Ectodermal cell (in vitro differentiated cells): Measurements from ENCODE around the gene MAD1L1.

Experiments
- H3K27ac ChIP-seq: 2 replicates; pipeline ENCODE4 v1.7.0; 2013; ENCODE audit warnings: mild to moderate bottlenecking, low read depth, low read length; ENCODE audit not compliant: insufficient read depth, poor library complexity, severe bottlenecking
- H3K27me3 ChIP-seq: 2 replicates; pipeline ENCODE4 v1.7.0; 2013; ENCODE audit warnings: mild to moderate bottlenecking, low read length; ENCODE audit not compliant: insufficient read depth, control insufficient read depth, poor library complexity, severe bottlenecking
- H3K36me3 ChIP-seq: one replicate; pipeline ENCODE4 v1.7.0; 2013; ENCODE audit warnings: low read length; ENCODE audit not compliant: control insufficient read depth, insufficient read depth
- H3K4me1 ChIP-seq: one replicate; pipeline ENCODE4 v1.7.0; 2013; ENCODE audit warnings: low read length; ENCODE audit not compliant: control insufficient read depth, insufficient read depth
- H3K4me3 ChIP-seq: 2 replicates; pipeline ENCODE4 v1.7.0; 2013; ENCODE audit warnings: low read depth, low read length, control low read depth; ENCODE audit not compliant: insufficient read depth
- H3K9me3 ChIP-seq: 2 replicates; pipeline ENCODE4 v1.7.0; 2013; ENCODE audit warnings: mild to moderate bottlenecking, low read length, moderate library complexity; ENCODE audit not compliant: control insufficient read depth
- WGBS, 2 experiments: methylation state at CpG; one replicate each; pipeline ENCODE4 v1.1.7; 2013; ENCODE audit warnings: missing lambda C conversion rate in 2 of 2; 5-methylcytosine and 5-hydroxymethylcytosine counted together

MAD1L1 gene

DNA sequence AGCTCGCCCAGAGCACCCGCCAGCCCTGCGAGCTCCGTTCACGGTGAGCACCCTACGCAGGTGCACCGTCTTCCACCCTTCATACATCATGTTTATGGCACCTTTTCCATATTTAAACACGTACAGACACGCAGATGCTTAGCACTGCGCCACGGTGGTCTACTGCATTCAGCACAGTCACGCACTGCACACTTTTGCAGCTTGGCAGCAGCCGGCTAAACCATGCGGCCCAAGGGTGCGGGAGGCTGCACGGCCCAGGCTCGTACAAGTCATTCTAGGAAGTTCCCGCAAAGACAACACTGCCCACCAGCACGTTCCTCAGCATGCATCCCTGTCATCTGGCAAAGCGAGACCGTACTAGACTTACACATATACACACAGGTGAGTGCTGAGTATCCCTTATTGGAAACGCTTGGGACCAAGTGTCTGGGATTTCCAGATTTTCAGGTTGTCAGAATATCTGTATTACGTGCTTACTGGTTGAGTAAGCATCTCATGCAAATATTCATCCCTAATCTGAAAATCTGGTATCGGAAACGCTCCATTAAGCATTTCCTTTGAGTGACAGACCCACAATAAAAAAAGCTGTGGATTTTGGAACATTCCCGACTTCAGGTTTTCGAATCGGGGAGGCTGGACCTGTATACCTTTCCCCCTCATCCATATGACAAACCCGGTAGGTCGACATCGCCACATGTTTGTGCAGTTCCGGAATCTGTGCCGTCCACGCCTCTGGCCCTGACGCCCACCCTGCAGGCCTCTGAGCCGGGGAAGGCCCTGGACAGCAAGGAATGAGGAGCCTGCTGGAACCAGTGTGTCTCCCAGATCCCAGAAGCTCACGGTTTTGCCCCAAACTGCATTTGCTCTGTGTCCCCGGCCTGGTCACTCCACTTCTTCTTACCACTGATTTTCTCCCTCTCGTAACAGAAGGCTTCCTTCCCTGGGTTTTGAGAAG lies 340.5 kb downstream of the MAD1L1 start:
- WGBS, 2 experiments, result 94 to 95% methylated on average over 38 to 39 of the region's 39 CpGs
- peaks cover 13% of the 10 kb centered on the region for H3K36me3 ChIP-seq
- peaks cover 9% of the 10 kb centered on the region for H3K4me1 ChIP-seq
- no peaks in the 10 kb centered on the region for H3K9me3 ChIP-seq
- H3K27me3 ChIP-seq, result no peaks in the 10 kb centered on the region
- no peak overlapping the region for H3K4me3 ChIP-seq
- no peak overlapping the region for H3K27ac ChIP-seq

DNA sequence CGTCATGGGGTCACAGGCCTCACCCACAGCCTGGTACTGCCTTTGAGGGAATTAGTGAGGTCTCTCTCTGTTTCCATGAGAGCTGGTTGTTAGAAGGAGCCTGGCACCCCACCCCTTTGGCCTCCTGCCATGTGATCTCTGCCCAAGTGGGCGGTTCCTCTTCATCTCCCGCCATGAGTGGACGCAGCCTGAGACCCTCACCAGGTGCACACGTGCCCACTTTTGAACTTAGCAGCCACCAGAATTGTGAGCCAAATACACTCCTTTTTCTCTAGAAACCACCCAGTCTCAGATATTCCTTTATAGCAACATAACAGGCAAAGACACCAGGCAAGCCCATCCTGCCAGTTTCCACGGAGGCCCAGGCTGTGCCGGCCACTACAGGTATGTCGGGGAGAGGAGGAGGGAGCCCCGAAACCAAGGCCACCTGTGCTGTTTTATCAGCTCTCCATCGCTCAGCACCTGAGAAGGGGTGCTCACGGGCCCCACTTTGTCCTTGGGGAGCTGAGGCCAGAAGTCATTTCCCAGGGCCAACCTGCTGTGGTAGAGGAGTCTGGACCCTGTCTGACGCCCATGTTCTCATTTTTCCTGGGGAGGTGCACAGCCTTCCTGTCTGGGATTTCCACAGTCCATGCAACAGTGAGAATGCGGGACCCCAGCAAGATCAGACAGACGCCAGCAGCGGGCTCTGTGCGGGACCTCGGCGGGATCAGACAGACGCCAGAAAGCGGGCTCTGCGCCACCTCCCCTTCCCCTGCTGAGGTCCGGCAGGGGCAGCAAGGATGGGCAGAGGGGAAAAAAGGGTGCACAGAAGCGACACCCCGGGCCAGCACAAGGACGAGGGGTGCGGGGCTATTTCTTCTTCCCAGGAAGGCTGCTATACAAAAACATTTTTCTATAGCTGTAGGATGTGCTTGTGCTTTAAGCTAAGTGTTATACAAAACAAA lies 342.2 kb downstream of the MAD1L1 start:
- WGBS, 2 experiments, result 95 to 96% methylated on average over 25 to 26 of the region's 26 CpGs

GRCh38 chr7:1889556-1890181 lies 343.1 kb downstream of the MAD1L1 start:
- Histone ChIP-seq H3K4me3 (no peak overlapping the region), H3K4me1 (peaks cover 5% of the 10 kb centered on the region), H3K9me3 (no peaks in the 10 kb centered on the region), H3K36me3 (peaks cover 14% of the 10 kb centered on the region), H3K27ac (no peak overlapping the region), H3K27me3 (no peaks in the 10 kb centered on the region)
- 94 to 95% methylated on average over 12 of the region's 12 CpGs for WGBS, 2 experiments

More for the DNA sequence above, 342.2 kb downstream of the MAD1L1 start:
- peaks cover 14% of the 10 kb centered on the region for H3K36me3 ChIP-seq
- peaks cover 5% of the 10 kb centered on the region for H3K4me1 ChIP-seq
- H3K4me3 ChIP-seq, result no peak overlapping the region
- H3K9me3 ChIP-seq, result no peaks in the 10 kb centered on the region
- no peak overlapping the region for H3K27ac ChIP-seq
- H3K27me3 ChIP-seq, result no peaks in the 10 kb centered on the region

DNA sequence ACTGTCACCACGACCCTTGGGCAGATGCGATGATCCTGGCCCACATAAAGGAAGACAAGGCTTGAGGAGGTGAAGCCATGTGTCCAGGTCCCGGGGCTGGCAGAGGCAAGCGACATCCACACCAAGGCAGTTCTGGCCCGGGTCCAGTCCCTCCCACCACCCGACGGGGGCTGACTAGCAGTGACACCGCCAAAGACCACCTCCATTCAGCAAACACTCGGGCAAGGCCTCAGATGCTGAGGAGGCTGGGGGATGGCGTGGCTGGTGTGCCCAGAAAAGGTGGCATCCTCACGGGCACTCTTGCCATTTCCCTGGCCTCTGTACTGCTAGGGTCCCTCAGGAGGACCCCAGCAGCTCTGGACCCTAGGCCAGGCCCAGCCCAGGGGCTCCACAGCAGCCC lies 343.7 kb downstream of the MAD1L1 start:
- 95 to 96% methylated on average over 11 of the region's 11 CpGs for WGBS, 2 experiments
- no peak overlapping the region for H3K4me3 ChIP-seq
- no peak overlapping the region for H3K27ac ChIP-seq
- H3K4me1 ChIP-seq, result peaks cover 5% of the 10 kb centered on the region
- H3K9me3 ChIP-seq, result no peaks in the 10 kb centered on the region
- H3K27me3 ChIP-seq, result no peaks in the 10 kb centered on the region
- peaks cover 14% of the 10 kb centered on the region for H3K36me3 ChIP-seq

GRCh38 chr7:1888425-1888824 lies 344.3 kb downstream of the MAD1L1 start:
- no peak overlapping the region for H3K4me3 ChIP-seq
- no peaks in the 10 kb centered on the region for H3K9me3 ChIP-seq
- no peaks in the 10 kb centered on the region for H3K27me3 ChIP-seq
- no peak overlapping the region for H3K27ac ChIP-seq
- peaks cover 6% of the 10 kb centered on the region for H3K4me1 ChIP-seq
- H3K36me3 ChIP-seq, result peaks cover 14% of the 10 kb centered on the region
- WGBS, 2 experiments, result 97 to 98% methylated on average over 12 of the region's 12 CpGs

GRCh38 chr7:1887251-1887650 lies 345.5 kb downstream of the MAD1L1 start:
- 94% methylated on average over 10 of the region's 10 CpGs for WGBS, 2 experiments
- H3K4me3 ChIP-seq, result no peak overlapping the region

GRCh38 chr7:1886361-1887064 lies 346.2 kb downstream of the MAD1L1 start:
- H3K27me3 ChIP-seq, result no peaks in the 10 kb centered on the region
- H3K4me1 ChIP-seq, result peaks cover 7% of the 10 kb centered on the region
- H3K4me3 ChIP-seq, result no peak overlapping the region
- H3K27ac ChIP-seq, result no peak overlapping the region
- H3K36me3 ChIP-seq, result peaks cover 14% of the 10 kb centered on the region
- WGBS, 2 experiments, result 95 to 97% methylated on average over 19 of the region's 19 CpGs
- H3K9me3 ChIP-seq, result no peaks in the 10 kb centered on the region

More at GRCh38 chr7:1887251-1887650, 345.5 kb downstream of the MAD1L1 start:
- Histone ChIP-seq H3K27ac (no peak overlapping the region), H3K4me1 (peaks cover 7% of the 10 kb centered on the region), H3K27me3 (no peaks in the 10 kb centered on the region), H3K36me3 (peaks cover 14% of the 10 kb centered on the region), H3K9me3 (no peaks in the 10 kb centered on the region)

DNA sequence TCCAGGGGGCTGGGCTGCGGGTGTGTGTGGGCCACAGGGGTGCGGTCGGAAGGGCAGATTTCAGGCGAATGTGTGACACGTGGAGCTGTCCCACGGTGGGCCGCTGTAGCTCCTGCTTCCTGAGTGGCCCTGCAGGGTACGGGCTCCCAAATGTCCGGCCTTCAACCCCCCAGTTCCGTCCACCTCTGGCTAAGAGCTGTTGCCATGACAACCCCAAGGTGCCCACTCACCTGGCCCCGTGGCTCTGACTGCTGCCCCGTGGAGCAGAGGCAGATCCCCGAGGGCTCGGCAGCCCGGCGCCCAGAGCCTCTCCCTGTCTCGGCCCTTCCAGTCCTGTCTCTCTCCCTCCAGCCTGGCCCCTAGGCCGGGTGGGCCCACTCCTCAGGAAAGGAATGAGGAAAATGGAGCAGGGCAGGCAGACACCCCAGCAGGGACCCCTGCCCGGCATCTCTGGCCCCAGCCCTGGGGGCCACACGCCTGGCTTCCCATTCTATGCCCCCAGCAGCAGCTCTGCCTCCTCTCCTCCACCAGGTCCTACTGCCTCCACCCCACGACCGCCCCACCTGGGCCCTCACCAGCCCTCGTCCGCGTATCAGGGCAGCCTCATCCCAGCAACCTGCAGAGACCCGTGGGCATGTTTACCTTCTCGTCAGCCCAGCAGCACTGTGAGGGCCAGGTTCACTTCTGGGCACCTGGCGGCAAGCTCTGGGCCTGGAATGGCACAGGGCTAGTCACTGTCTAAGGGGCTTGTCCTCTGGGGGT lies 347.1 kb downstream of the MAD1L1 start:
- Histone ChIP-seq H3K27me3 (no peaks in the 10 kb centered on the region), H3K9me3 (no peaks in the 10 kb centered on the region), H3K36me3 (peaks cover 14% of the 10 kb centered on the region), H3K4me3 (no peak overlapping the region), H3K27ac (no peak overlapping the region), H3K4me1 (peaks cover 7% of the 10 kb centered on the region)
- WGBS, 2 experiments, result 91% methylated on average over 28 of the region's 28 CpGs
